ENCODE data around the gene LINGO1.

The LINGO1 gene

DNA sequence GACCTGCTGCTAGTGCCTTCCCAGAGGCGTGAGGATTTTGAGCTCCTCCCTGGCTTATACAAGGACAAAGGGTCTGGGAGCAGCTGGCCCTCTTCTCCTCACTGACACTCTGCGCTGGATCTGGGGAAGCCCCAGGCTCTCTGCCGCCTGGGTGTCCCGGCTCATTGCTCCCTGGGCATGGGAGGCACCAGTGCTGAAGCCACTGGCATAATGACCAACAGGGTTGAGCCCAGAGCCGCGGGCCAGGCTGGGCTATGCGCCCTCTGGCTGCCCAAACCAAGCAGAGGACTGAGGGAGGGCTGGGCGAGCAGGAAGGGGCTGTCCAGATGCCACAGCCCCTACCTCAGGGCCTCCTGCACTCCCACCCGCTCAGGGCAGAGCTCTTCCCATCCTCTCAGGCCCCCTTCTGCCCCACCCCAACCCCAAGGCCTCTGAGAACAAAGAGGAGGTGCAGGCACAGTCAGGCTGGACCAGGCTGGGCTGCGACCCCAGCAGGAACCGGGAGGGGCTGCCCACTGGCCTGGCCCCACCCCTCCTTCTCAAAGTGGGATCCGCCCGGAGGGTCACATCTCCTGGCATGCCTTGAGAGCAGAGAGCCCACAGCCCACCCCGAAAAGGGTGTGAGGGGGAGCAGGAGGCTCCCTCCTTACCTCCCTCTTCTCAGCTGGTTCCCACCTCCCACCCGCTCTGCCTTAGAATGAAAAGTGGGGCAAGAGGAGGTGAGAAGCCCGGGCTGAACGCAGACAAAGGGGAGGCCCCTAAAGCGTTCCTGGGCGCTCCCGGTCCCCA is 1.6 kb downstream of the LINGO1 start:
- DNase-seq: no peak

DNA sequence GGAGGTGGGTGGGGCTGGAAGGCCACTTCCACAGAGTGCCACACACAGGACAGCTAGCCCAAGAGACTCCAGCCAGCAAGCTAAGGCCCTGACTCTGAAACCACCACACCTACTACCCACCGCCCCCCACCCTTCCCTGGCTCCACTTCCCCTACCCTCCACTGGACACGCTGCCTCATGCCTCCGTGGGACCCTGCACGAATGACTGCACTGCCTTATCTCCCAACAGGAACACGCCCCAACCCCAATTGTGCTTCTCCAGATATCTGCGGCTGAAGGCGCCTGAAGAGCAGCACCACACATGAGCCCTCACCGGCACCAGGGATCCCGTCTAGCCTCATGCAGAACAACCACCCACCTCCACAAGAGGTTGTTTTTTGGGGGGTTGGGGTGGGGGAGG is 2.7 kb downstream of the LINGO1 start:
- no peak for DNase-seq

DNA sequence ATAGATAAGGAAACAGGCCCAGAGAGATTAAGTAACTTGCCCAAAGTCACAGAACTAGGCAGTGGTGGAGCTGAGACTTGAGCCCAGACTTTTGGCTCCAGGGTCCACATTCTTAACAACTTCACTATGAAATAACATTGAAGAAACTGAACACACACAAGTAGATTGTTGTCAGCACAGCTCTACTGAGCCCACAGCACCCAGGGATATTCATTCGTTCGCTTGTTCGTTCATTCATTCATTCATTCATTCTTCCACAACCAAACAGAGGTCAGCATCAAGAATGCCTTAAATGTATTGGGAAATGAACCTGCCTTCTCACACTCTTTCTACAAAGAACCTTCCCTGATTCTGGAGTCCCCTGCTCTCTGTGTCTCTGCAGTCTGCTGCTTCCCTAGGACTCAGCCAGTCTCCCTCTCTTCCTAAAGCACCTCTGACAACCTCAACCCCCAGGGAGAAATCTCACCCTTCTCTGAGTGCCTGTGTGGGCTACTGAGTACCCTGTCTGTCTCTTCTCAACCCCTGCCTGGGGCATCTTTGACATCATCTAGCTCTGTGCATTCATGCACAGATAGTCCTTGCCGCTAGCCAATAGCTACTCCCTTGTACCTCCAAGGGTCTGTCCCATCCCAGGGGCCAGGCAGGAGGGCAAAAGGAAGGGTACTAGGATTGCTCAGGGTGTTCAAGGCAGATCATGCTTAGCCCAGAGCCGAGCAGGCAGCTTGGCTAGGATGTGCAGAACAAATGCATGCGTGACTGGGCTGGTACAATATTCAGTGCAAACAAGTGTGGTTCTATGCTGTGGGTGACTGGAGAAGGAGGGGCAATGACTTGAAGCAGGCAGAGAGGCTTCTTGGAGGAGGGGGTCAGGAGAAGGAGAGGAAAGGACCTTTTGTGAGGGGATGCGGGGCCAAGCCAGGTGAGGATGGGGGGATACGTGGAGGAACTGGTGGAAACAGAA is 3.4 kb downstream of the LINGO1 start:
- DNase-seq: no peak

DNA sequence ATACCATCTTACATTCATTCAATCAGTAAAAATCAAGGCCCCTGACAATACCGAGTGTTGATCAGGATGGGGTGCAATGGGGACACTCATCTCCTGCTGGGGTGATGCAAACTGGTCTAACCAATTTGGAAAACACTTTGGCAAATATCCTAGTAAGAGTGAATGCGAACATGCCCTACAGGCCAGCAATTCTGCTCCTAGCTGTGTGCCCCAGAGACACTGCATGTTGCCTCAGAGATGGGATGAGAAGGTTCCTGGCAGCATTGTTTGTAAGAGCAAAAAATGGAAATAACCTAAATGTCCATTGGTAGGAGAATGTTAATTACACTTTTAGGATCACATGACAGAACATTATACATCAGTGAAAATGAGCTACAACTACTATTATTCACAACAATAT is 4.7 kb downstream of the LINGO1 start:
- DNase-seq: no peak

GRCh38 chr15:77627581-77627980 is 5.1 kb downstream of the LINGO1 start:
- DNase-seq: no peak

DNA sequence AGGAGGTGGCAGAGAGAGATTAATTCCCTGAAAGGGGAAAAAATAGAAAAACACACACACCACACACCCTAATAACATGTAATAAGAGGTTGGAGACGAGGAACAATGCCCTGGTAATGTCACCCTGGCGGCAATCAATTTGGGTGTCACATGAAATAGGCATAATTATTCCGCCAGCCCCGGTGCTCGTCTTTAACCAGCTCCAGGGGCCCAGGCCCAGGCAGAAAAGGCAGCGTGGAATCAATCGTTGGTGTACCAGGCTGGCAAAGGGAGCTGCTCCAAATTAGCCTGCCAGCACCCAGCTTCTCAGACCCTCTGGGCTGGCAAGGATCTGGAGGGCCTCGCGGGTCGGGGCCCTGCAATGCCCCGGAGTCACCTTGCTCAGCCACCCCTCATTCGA is 5.6 kb downstream of the LINGO1 start:
- DNase-seq: no peak

DNA sequence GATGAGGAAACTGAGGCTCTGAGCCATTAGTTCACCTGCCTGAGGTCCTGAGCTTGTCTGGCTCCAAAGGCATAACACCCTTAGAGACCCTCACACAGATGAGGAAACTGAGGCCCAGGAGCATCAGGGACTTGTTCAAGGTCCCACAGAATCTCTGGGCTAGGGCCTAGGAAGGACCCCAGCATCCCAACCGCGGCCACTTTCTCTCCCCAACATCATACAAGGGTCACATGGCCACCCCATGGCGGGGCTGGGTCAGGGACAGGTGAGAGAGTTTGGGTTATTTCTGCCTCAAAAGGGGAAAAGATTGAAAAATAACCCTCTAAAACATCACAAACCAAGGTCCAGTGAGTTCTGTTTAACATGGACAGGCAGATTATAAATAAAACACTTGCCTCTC is 6.7 kb downstream of the LINGO1 start:
- DNase-seq: no peak

GRCh38 chr15:77625376-77625775 is 7.3 kb downstream of the LINGO1 start:
- no peak for DNase-seq

GRCh38 chr15:77624868-77625267 is 7.8 kb downstream of the LINGO1 start:
- DNase-seq: no peak

GRCh38 chr15:77623755-77624524 is 8.8 kb downstream of the LINGO1 start:
- DNase-seq: no peak

DNA sequence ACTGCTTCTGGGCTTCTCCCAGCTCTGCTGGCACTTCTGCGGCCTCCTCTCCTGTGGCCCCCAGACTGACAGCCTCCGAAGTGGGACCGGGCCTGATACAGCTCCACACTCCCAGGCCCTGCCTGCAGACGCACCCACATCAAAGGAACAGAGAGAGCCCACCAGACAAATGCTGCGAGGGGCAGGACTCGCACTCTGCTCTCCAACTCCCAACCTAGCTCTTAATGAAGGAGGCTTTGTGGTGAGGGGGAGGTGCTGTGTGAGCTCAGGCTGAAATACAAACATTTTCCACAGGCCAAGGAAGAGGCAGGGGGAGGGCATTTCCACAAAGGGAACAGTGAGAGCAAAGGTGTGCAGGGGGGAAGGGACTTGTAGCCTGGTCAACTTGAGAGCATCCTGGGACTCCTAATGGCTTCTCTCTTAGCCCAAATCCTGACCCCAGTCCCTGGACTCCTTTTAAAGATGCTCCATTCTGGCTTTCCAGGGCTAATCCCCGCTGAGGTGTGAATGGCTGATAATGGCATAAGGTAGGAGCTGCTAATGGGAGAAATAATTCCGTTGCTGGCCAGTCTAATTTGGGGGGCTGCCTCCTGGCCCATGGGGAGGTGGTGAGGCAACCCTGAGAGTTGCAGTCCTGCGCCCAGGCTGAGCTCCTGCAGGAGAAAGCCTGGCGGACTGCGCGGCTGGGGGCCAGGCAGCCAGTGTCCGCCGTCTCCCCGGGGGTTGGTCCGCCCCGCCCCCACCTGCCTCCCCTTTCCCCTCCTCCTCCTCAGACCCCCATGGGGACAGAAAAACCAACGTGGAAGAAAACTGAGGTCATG is 9.6 kb downstream of the LINGO1 start:
- no peak for DNase-seq

DNA sequence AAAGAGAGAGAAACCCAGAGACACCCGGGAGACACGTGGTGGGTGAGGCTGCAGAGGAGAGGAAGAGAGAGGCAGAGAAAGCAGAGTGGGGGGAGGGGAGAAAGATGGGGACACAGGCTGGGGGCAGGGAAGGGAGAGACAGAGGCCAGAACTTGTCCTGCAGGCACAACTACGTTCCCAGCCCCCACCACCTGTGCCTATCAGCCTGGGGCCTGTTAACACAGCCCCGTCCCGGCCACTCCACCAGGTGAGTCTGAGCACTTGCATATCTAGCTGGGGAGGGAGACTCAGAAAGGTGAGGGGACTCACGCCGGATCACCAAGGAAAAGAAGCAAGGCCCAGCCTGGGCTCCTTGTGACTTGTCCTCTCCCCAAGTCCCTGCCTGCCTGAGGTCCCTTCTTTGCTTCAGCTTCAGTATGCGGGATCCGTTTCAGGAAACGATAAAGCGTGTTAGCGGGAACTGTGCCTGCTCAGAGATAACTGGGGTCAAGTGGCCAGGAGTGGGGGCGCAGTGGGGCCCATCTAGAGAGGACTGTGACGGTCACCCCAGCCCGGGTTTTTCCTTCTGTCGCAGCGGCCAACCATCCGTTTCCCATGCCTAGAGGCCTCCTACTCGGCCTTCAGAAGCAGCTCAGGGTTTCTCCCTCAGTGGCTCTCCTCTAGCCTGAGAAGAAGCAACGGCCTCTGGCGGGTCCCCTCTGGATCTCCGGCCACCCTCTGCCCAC is 10.3 kb downstream of the LINGO1 start:
- no peak for DNase-seq

DNA sequence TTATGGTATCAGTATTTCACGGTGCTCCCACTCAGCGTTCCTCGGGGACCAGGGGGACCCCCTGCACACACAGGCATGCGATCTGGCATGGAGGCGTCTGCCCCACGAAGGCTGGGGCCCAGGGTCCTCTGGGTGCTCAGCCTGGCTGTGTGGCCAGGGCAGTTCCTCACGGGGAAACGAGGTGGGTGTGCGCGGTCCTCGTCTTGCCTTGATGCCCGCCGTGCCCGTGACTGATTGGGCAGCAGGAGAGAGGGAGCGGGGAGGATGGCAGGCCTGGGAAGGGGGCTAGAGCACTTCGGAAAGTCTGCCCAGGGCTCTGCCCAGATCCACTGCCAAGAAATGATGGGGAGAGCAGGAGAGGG is 10.9 kb downstream of the LINGO1 start:
- no peak for DNase-seq

DNA sequence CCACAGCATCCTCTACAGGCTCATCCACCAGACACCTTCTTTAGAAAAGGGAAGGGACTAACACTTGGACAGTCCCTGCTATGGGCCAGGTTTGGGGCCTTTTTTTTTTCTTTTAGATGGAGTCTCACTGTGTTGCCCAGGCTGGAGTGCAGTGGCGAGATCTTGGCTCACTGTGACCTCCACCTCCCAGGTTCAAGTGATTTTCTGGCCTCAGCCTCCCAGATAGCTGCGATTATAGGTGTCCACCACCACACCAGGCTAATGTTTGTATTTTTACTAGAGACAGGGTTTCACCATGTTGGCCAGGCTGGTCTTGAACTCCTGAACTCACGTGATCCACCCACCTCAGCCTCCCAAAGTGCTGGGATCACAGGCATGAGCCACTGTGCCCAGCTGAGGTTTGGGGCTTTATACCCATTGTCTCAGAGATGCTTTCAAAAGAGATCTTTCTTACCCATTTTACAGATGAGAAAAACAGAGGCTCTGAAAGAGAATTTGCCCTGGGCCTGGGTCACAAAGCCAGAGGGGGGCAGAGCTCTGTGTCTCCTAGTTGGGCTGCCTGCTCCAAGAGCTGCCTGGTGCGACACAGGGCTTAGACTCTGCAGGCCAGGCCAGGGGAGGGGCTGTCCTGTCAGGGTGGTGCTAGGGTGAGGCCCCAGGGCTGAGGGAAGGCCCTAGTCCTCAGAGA is 11.6 kb downstream of the LINGO1 start:
- no peak for DNase-seq

DNA sequence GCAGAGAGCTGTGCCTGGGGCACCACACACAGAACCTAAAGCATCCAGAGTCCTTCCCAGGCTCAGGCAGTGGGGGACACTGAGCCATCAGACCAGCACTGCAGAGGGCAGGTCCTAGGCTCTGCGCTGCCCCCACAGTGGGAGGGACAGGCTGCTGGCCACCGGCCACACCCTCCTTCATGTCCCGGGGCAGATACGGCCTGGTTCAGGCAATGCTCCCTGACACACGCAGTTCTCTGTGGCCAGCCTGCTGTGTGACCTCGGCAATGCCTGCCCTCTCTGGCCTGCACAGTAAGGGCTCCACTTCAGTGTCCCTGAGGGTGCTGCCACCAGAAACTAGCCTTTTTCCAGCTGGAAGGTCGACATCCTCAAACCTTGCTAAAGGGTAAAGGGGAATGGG is 12.4 kb downstream of the LINGO1 start:
- no peak for DNase-seq

DNA sequence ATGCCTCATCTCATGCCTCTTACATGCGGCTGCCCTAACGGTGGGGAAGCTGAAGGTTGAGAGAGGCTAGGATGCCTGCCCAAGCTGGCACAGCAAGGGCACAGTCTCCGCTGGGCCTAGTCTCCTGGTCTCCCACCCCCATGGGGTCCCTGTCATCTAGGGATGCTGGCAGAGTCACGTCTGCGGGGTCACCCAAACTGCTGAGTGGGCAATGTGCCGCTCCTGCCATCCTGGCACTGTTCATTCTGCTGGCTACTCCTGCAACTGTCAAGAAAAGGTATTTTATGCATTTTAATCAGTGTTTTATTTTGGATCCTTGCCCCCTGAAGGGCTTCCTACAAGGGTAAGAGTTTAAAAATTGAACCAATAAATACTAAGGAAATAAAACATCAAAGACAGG is 12.8 kb downstream of the LINGO1 start:
- no peak for DNase-seq

- DNase-seq: no peak
Observed at GRCh38 chr15:77617476-77618230, 15.1 kb downstream of the LINGO1 start.

DNA sequence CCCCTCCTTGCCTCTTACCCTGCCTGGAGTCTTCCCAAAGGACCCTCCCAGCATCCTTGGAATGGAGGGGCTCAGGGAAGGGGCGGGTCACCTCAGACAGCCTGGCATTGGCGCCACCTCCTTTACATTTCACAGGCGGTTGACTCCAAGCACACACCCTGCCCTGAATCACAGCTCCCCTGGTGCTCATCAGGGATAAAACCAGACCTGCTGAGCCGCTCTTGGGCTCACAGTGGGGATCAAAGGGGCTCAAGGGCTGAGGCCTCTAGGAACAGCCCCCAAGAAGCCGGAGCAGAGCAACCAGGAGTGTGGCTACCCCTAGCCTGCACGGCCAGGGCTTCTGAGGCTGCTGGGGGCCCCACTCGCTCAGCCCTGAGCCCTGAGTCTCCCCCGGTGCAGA is 16.6 kb downstream of the LINGO1 start:
- DNase-seq: no peak

DNA sequence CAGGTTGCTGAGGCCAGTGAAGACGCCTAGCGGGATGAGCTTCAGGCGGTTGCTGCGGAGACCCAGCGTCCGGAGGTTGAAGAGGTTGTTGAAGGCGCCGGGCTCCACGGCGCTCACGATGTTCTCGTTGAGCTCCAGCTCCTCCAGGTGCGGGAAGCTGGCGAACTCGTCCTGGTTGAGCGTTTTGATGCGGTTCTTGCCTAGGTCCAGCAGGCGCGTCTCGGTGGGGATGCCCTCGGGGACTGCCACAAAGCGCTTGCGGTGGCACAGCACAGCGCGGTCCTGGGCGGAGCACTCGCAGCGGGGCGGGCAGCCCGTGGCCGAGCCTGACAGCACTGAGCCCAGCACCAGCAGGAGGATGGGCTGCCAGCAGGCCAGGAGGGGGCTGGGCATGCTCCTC is 17.2 kb downstream of the LINGO1 start:
- DNase-seq: no peak

GRCh38 chr15:77614251-77614806 is 18.4 kb downstream of the LINGO1 start:
- DNase-seq: no peak
